Mesodermal cell (in vitro differentiated cells): ENCODE measurements around the gene ALKBH7.
"Not testable (repeated sequence)": the region's sequence is repeated elsewhere in the genome, so short reads cannot be mapped to it uniquely, and the experiment has no call there.

ENCODE experiments used
- H3K27ac ChIP-seq: 2 replicates; pipeline ENCODE4 v1.7.0; 2013; ENCODE audit warnings: mild to moderate bottlenecking, low read depth, low read length, moderate library complexity; ENCODE audit not compliant: severe bottlenecking
- H3K36me3 ChIP-seq: 2 replicates; pipeline ENCODE4 v1.7.1; 2013; ENCODE audit warnings: mild to moderate bottlenecking, low read length, moderate library complexity; ENCODE audit not compliant: control insufficient read depth, insufficient read depth
- H3K4me1 ChIP-seq: one replicate; pipeline ENCODE4 v1.7.1; 2013; ENCODE audit warnings: mild to moderate bottlenecking, low read length; ENCODE audit not compliant: insufficient read depth, control insufficient read depth, poor library complexity, severe bottlenecking
- H3K4me3 ChIP-seq: 2 replicates; pipeline ENCODE4 v1.7.0; 2013; ENCODE audit warnings: low read length, control low read depth, mild to moderate bottlenecking; ENCODE audit not compliant: insufficient read depth, poor library complexity, severe bottlenecking; ENCODE audit errors: extremely low read depth
- H3K9me3 ChIP-seq: 2 replicates; pipeline ENCODE4 v1.7.1; 2013; ENCODE audit warnings: mild to moderate bottlenecking, low read length, moderate library complexity; ENCODE audit not compliant: control insufficient read depth
- WGBS, 2 experiments: methylation state at CpG; one replicate each; pipeline ENCODE4 v1.1.5; 2013; ENCODE audit warnings: missing lambda C conversion rate in 2 of 2; ENCODE audit not compliant: insufficient coverage in 2 of 2; 5-methylcytosine and 5-hydroxymethylcytosine counted together

Gene ALKBH7

DNA sequence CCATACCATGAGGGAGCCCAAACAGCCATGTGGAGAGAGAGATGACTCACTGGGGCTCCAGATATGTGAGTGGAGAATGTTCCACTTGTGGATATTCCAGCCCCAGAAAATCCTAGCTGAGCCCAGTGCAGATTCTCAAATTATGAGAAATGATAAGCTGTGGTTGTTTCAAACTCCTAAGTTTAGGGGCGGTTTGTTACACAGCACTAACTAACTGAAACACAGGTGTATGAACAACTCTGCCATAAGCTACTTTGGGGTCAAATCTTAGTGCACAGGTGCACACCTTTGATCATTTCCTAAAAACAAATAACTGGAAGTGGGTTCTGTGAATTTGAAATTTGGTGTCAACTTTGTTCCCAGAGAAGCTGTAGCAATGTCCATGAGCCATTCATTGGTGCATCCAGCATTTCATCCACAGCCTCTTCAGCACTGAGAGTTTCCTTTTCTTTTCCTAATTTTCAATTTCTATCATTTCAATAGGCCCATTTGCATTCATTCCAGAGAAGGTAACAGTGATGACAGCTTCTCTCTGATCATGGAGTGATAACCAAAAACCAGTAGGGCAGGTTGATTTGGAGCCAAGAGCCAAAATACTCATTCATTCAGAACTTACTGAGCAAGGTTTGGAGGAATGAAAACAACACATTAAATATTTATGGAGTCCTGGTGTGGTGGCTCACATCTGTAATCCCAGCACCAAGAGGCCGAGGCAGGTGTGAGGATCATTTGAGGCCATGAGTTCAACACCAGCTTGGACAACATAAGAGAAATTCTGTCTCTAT lies 20.0 kb upstream of the ALKBH7 start:
- no peaks in the 10 kb centered on the region for H3K9me3 ChIP-seq
- no peak overlapping the region for H3K27ac ChIP-seq
- no peak overlapping the region for H3K4me3 ChIP-seq
- no peaks in the 10 kb centered on the region for H3K4me1 ChIP-seq
- H3K36me3 ChIP-seq = no peaks in the 10 kb centered on the region
- WGBS, 2 experiments = 91% methylated on average over 2 of the region's 2 CpGs; no CpG with 5 or more reads in 1 of the 2 experiments

DNA sequence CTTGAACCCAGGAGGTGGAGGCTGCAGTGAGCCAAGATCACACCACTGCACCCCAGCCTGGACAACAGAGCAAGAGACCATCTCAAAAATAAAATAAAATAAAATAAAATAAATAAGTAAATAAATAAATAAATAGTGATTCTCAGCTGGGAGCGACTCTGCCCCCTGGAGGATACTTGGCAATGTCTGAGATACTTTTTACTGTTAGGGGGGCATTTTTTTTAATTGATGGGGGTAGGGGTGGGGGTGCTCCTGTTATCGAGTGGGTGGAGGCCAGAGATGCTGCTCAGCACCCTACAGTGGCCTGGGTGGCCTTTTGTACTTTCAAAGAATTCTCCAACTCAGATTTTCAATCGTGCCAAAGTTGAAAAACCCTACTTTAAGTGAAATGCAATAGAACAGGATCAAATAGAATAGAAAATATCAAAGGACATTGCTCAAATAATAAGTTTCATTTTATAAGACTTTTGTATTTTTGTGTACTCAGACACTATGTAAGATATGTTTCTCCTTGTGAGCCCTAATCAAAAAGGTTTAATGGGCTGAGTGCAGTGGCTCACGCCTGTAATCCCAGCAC lies 18.4 kb upstream of the ALKBH7 start:
- H3K9me3 ChIP-seq = no peaks in the 10 kb centered on the region
- no peak overlapping the region for H3K4me3 ChIP-seq
- no peak overlapping the region for H3K27ac ChIP-seq
- H3K4me1 ChIP-seq = no peaks in the 10 kb centered on the region
- WGBS, 2 experiments = 90 to 100% methylated on average over 1 to 2 of the region's 4 CpGs
- no peaks in the 10 kb centered on the region for H3K36me3 ChIP-seq

DNA sequence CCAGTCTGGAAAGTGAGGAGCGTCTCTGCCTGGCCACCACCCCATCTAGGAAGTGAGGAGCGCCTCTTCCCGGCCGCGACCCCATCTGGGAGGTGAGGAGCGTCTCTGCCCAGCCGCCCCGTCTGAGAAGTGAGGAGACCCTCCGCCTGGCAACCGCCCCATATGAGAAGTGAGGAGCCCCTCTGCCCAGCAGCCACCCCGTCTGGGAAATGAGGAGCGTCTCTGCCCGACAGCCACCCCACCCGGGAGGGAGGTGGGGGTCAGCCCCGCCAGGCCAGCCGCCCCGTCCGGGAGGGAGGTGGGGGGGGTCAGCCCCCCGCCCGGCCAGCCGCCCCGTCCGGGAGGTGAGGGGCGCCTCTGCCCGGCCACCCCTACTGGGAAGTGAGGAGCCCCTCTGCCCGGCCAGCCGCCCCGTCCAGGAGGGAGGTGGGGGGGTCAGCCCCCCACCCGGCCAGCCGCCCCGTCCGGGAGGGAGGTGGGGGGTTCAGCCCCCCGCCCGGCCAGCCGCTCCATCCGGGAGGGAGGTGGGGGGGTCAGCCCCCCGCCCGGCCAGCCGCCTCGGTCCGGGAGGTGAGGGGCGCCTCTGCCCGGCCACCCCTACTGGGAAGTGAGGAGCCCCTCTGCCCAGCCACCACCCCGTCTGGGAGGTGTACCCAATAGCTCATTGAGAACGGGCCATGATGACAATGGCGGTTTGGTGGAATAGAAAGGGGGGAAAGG lies 17.1 kb upstream of the ALKBH7 start:
- not testable (repeated sequence) for H3K4me3 ChIP-seq, H3K36me3 ChIP-seq, H3K9me3 ChIP-seq, H3K4me1 ChIP-seq, H3K27ac ChIP-seq
- 80 to 97% methylated on average over 6 to 13 of the region's 46 CpGs for WGBS, 2 experiments

DNA sequence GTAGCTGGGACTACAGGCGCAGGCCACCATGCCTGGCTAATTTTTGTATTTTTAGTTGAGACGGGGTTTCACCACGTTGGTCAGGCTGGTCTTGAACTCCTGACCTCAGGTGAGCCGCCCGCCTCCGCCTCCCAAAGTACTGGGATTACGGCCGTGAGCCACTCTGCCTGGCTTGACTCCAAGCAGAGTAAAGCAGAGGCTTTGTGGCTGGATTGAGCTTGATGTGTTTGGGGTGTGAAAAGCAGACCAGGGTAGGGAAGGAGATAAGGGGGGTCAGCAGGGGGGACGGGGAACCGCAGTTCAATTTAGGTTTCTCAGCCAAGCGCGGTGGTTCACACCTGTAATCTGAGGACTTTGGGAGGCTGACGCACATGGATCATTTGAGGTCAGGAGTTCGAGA lies 15.4 kb upstream of the ALKBH7 start:
- 93 to 97% methylated on average over 13 of the region's 14 CpGs for WGBS, 2 experiments
- no peaks in the 10 kb centered on the region for H3K4me1 ChIP-seq
- no peaks in the 10 kb centered on the region for H3K36me3 ChIP-seq
- H3K9me3 ChIP-seq = no peaks in the 10 kb centered on the region
- no peak overlapping the region for H3K27ac ChIP-seq
- H3K4me3 ChIP-seq = no peak overlapping the region

DNA sequence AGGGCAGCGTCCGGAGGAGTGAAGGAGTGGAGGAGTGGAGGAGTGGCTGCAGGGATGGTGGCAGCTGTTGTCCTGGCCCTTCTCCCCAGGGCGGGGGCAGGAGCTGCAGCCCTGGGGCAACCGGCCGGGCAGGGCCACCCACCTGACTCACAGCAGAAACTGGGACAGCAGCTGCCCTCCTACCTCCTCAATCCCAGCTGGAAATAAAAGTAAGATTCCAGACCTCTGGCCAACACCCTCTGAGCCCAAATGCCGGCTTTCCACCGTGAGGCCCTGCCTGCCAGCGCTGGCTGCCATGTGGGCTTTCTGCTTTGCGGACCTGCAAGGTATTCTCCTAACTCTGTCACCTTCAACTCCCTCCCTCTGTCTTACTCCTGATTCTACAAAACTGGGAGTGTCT lies 14.6 kb upstream of the ALKBH7 start:
- Histone ChIP-seq H3K9me3 (no peaks in the 10 kb centered on the region), H3K27ac (no peak overlapping the region), H3K36me3 (peaks cover 2% of the 10 kb centered on the region), H3K4me3 (no peak overlapping the region), H3K4me1 (peaks cover 7% of the 10 kb centered on the region)
- WGBS, 2 experiments = 73 to 77% methylated on average over 4 to 7 of the region's 9 CpGs

DNA sequence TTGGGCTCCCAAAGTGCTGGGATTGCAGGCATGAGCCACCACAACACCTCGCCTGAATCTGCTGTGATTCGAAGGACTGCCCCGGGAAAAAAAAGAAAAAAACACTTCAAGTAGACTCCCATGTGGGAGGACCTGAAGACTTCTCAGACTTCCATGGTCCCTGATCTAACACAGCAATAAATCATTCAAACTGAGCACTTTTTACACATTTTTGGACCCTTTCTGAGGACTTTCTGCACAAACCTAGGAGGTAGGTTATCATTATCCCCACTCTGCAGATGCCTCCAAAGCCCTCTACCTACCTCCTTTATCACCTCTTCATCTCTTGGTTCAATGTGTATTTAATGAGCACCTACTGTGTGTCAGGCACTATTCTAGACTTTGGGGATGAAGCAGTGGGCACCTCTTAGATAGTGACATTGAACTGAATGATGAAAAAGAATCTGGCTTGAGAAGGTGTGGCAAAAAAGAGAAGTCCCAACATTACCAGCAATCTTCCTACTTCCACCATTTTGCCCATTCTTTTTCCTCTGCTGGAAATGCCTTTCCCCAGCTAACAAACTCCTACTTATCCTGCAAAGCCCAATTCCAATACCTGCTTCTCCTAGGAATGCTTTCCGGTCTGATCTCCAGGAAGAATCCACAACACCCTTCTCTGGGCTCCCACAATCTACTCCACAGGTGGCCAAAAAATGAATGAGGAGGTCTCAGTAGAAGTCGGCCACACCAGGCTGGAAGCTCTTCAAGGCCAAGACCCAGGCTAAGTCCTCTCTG lies 12.8 kb upstream of the ALKBH7 start:
- no peak overlapping the region for H3K27ac ChIP-seq
- 84 to 85% methylated on average over 2 to 4 of the region's 5 CpGs for WGBS, 2 experiments
- H3K4me3 ChIP-seq = no peak overlapping the region
- peaks cover 14% of the 10 kb centered on the region for H3K36me3 ChIP-seq
- no peaks in the 10 kb centered on the region for H3K9me3 ChIP-seq
- peaks cover 7% of the 10 kb centered on the region for H3K4me1 ChIP-seq

DNA sequence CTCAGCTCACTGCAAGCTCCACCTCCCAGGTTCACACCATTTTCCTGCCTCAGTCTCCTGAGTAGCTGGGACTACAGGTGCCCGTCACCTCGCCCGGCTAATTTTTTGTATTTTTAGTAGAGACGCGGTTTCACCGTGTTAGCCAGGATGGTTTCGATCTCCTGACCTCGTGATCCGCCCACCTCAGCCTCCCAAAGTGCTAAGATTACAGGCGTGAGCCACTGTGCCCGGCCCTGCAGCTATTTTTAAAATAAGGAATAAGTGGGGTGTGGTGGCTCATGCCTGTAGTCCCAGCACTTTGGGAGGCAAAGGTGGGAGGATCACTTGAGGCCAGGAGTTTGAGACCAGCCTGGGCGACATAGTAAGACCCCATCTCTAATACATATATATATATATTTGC lies 12.1 kb upstream of the ALKBH7 start:
- H3K4me1 ChIP-seq, H3K4me3 ChIP-seq: not testable (repeated sequence)
- 80 to 96% methylated on average over 1 to 10 of the region's 12 CpGs for WGBS, 2 experiments

DNA sequence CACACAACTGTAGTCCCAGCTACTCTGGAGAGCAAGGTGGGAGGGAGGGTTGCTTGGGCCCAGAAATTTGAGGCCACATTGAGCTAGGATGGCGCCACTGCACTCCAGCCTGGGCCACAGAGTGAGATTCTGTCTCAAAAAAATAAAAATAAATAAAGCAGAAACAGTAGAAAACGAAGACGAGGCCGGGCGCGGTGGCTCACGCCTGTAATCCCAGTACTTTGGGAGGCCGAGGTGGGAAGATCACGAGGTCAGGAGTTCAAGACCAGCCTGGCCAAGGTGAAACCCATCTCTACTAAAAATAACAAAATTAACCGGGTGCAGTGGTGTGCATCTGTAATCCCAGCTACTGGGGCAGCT lies 11.8 kb upstream of the ALKBH7 start:
- H3K36me3 ChIP-seq = peaks cover 23% of the 10 kb centered on the region
- H3K4me1 ChIP-seq, H3K9me3 ChIP-seq, H3K27ac ChIP-seq: not testable (repeated sequence)
- WGBS, 2 experiments = 89 to 96% methylated on average over 5 to 10 of the region's 10 CpGs
- peak overlapping the region; percentile 74 for H3K4me3 ChIP-seq

More for the DNA sequence above, 12.1 kb upstream of the ALKBH7 start:
- H3K9me3 ChIP-seq, H3K27ac ChIP-seq: not testable (repeated sequence)
- H3K36me3 ChIP-seq = peaks cover 19% of the 10 kb centered on the region

DNA sequence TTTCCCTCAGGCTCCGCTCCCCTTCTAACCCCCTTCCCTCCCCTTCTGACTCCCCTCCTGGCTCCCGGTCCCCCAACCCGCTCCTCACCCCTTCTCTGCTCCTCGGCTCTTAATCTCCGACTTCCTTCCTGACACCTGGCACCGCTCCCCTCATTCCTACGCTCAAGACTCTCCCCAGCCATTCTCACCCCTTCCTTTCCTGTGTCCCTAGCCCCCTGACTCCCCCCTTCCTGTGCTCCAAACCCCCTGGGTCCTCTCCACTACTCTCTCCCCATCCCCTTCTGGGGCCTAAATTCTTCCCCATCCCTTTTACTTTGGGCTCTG lies 10.6 kb upstream of the ALKBH7 start:
- Histone ChIP-seq H3K9me3 (no peaks in the 10 kb centered on the region), H3K4me3 (peak overlapping the region; percentile 74), H3K27ac (no peak overlapping the region), H3K36me3 (peaks cover 34% of the 10 kb centered on the region), H3K4me1 (peaks cover 7% of the 10 kb centered on the region)
- WGBS, 2 experiments = 0 to 2% methylated on average over 4 to 7 of the region's 7 CpGs

DNA sequence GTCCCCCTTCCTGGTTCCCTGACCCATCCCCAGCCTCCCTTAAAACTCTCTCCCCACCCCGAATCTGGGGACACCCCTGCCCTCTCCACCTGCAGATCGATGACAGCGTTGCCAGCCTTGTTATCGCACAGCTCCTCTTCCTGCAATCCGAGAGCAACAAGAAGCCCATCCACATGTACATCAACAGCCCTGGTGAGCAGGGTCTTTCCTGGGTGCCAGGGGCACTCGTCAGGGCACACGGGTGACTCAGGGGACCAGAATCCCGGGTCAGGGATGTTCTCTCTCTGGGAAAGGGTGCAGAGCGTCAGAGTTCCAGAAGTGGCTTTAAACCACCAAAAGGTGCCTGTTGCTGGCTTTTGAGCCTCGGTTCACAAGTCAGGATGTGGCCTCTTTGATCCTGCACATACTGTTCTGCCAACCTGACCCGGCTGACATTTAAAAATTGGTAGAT lies 10.2 kb upstream of the ALKBH7 start:
- WGBS, 2 experiments = 65 to 66% methylated on average over 11 of the region's 11 CpGs
- peak overlapping the region; percentile 74 for H3K4me3 ChIP-seq
- no peaks in the 10 kb centered on the region for H3K9me3 ChIP-seq
- peaks cover 7% of the 10 kb centered on the region for H3K4me1 ChIP-seq
- peaks cover 38% of the 10 kb centered on the region for H3K36me3 ChIP-seq
- H3K27ac ChIP-seq = no peak overlapping the region
